CD4-positive, alpha-beta T cell treated with Interferon alpha-2 for 1 hour (primary cell): ENCODE results near the gene PTK7.
"Not testable (repeated sequence)": the region's sequence is repeated elsewhere in the genome, so short reads cannot be mapped to it uniquely, and the experiment has no call there.

Source experiments
- DNase-seq, 2 donors: peaks; one replicate each; pipeline ENCODE4 v3.0.0-alpha.2; 2020 to 2022

The PTK7 gene

GRCh38 chr6:43088654-43089056 lies 12.5 kb downstream of the PTK7 start:
- no peak for DNase-seq

- no peak for DNase-seq
These were observed 13.4 kb downstream of the PTK7 start for GRCh38 chr6:43089467-43089866.

GRCh38 chr6:43089874-43090558 lies 13.9 kb downstream of the PTK7 start:
- no peak for DNase-seq

- no peak for DNase-seq
These were observed 14.4 kb downstream of the PTK7 start for GRCh38 chr6:43090559-43090956.

- DNase-seq = no peak
These were observed 14.9 kb downstream of the PTK7 start for GRCh38 chr6:43091020-43091419.

GRCh38 chr6:43091436-43091991 lies 15.4 kb downstream of the PTK7 start:
- DNase-seq = no peak

- no peak for DNase-seq
These were observed 16.5 kb downstream of the PTK7 start for GRCh38 chr6:43092635-43093034.

- DNase-seq = peak in 1 of 2 donors; percentile 18
These were observed 17.5 kb downstream of the PTK7 start for GRCh38 chr6:43093436-43094289.

GRCh38 chr6:43095939-43096338 lies 19.8 kb downstream of the PTK7 start:
- no peak for DNase-seq

- no peak for DNase-seq
These were observed 20.5 kb downstream of the PTK7 start for GRCh38 chr6:43096451-43097097.

GRCh38 chr6:43097098-43097489 lies 21.0 kb downstream of the PTK7 start:
- DNase-seq = no peak

GRCh38 chr6:43097502-43097901 lies 21.4 kb downstream of the PTK7 start:
- no peak for DNase-seq

- DNase-seq = no peak
These were observed 25.4 kb downstream of the PTK7 start for GRCh38 chr6:43101497-43101896.

- DNase-seq = no peak
These were observed 27.3 kb downstream of the PTK7 start for GRCh38 chr6:43103253-43103876.

- no peak for DNase-seq
These were observed 29.6 kb downstream of the PTK7 start for GRCh38 chr6:43105538-43106222.

GRCh38 chr6:43107344-43108062 lies 31.4 kb downstream of the PTK7 start:
- no peak for DNase-seq

GRCh38 chr6:43113431-43114260 lies 37.5 kb downstream of the PTK7 start:
- no peak for DNase-seq

GRCh38 chr6:43115365-43115764 lies 39.3 kb downstream of the PTK7 start:
- DNase-seq = no peak

GRCh38 chr6:43117466-43117865 lies 41.4 kb downstream of the PTK7 start:
- DNase-seq = not testable (repeated sequence)

GRCh38 chr6:43119482-43119881 lies 43.4 kb downstream of the PTK7 start:
- no peak for DNase-seq
